Endodermal cell (in vitro differentiated cells): ENCODE data around the gene SLC16A12. TPM values are rescaled to one million over a fixed set of nuclear protein-coding genes. Genes with fewer than 3 reads are reported as not detected.
A peak's percentile ranks its signal among the peaks of the same experiment; 100 is the strongest.

ENCODE experiments used
- DNase-seq: peaks from one replicate; pipeline ENCODE4 v3.0.0-alpha.2; 2017
- H3K27ac ChIP-seq: 2 replicates; pipeline ENCODE4 v1.5.1; 2013; ENCODE audit warnings: mild to moderate bottlenecking, low read depth, low read length, moderate library complexity
- H3K27me3 ChIP-seq: 2 replicates; pipeline ENCODE4 v1.6.1; 2013; ENCODE audit warnings: mild to moderate bottlenecking, low read length, moderate library complexity; ENCODE audit not compliant: insufficient read depth, control insufficient read depth, poor library complexity, severe bottlenecking
- H3K36me3 ChIP-seq: 2 replicates; pipeline ENCODE4 v1.7.0; 2013; ENCODE audit warnings: mild to moderate bottlenecking, low read length, moderate library complexity; ENCODE audit not compliant: control insufficient read depth, insufficient read depth
- H3K4me1 ChIP-seq: one replicate; pipeline ENCODE4 v1.7.0; 2013; ENCODE audit warnings: low read length; ENCODE audit not compliant: control insufficient read depth, insufficient read depth
- H3K4me3 ChIP-seq: 2 replicates; pipeline ENCODE4 v1.5.1; 2013; ENCODE audit warnings: mild to moderate bottlenecking, low read length, moderate library complexity
- H3K9ac ChIP-seq: 2 replicates; pipeline ENCODE4 v1.6.1; 2013; ENCODE audit warnings: mild to moderate bottlenecking, low read length, moderate library complexity; ENCODE audit not compliant: poor library complexity, severe bottlenecking; ENCODE audit errors: extremely low read depth
- H3K9me3 ChIP-seq: 2 replicates; pipeline ENCODE4 v1.6.1; 2013; ENCODE audit warnings: mild to moderate bottlenecking, low read length, moderate library complexity; ENCODE audit not compliant: control insufficient read depth
- H3K27ac Mint-ChIP-seq: 2 replicates; pipeline ENCODE4 v1.8.0; 2020; ENCODE audit warnings: mixed read lengths
- H3K27me3 Mint-ChIP-seq: 2 replicates; pipeline ENCODE4 v1.8.0; 2021; ENCODE audit warnings: mild to moderate bottlenecking, mixed read lengths; ENCODE audit not compliant: insufficient read depth
- H3K36me3 Mint-ChIP-seq: 2 replicates; pipeline ENCODE4 v1.8.0; 2020; ENCODE audit warnings: low read depth, mixed read lengths
- H3K4me1 Mint-ChIP-seq: 2 replicates; pipeline ENCODE4 v1.8.0; 2020; ENCODE audit warnings: mixed read lengths
- H3K4me3 Mint-ChIP-seq: 2 replicates; pipeline ENCODE4 v1.8.0; 2020; ENCODE audit warnings: mild to moderate bottlenecking, moderate library complexity, mixed read lengths
- H3K9me3 Mint-ChIP-seq: 2 replicates; pipeline ENCODE4 v1.8.0; 2020; ENCODE audit warnings: mild to moderate bottlenecking, mixed read lengths
- WGBS, 2 experiments: methylation state at CpG; one replicate each; pipeline versions ENCODE4 v1.1.5 to v1.1.7; 2013; ENCODE audit warnings: missing lambda C conversion rate in 2 of 2, mixed read lengths in 1 of 2; ENCODE audit not compliant: insufficient coverage in 1 of 2, insufficient read length in 1 of 2; 5-methylcytosine and 5-hydroxymethylcytosine counted together
- long read RNA-seq, 4 experiments: library from polyadenylated mRNA in 2 of 4; library from RNA in 1 of 4; library from capped mRNA in 1 of 4; stranded (forward) in 3 of 4; unstranded in 1 of 4; transcript quantifications; one replicate each; pipeline ENCODE4 v2.0.0, GENCODE V29; 2020 to 2021; ENCODE audit warnings: inconsistent platforms in 1 of 4
- polyA plus RNA-seq, 2 experiments: library from polyadenylated mRNA; stranded (reverse); fragments of 50-300 nt; gene quantifications; one replicate each; pipeline ENCODE4 v1.2.3, GENCODE V29; 2013
- total RNA-seq, 2 donors: library from RNA; stranded (reverse); fragmentation: NEBNext Ultra II Directional in 1 of 2; extraction: Animal tissue kit (Norgen Biotek cat#: 25700) in 1 of 2; gene quantifications; 2 replicates in 1 of 2; 3 replicates in 1 of 2; pipeline ENCODE4 v1.2.1, GENCODE V29; 2021
- TF ChIP-seq, protein P1 (sequence below): fragments of 200-600 bp; sonication (generic); conservative IDR thresholded peaks from 2 replicates; pipeline ENCODE4 v1.5.0; 2021; ENCODE audit warnings: antibody characterized with exemption, mild to moderate bottlenecking

Gene SLC16A12
- total RNA-seq = 1 to 10 TPM in 1 of 2 donors, under 1 TPM in 1; 0.33 to 2.3 TPM
- polyA plus RNA-seq (2013, experiment 1 of 2) = 0.11 TPM
- 0.12 TPM for polyA plus RNA-seq (2013, experiment 2 of 2)
- long read RNA-seq, experiment 1 = 0 reads
- long read RNA-seq, experiment 2, partial matches to known transcripts = 1 of 3 reads
- long read RNA-seq, experiment 2, other reads (novel, unspliced or antisense) = 2 of 3 reads
- long read RNA-seq, experiment 3, full-length matches to known transcripts = 1 of 12 reads
- long read RNA-seq, experiment 3, partial matches to known transcripts = 2 of 12 reads
- long read RNA-seq, experiment 3, other reads (novel, unspliced or antisense) = 9 of 12 reads
- long read RNA-seq, experiment 4 = 0 reads

DNA sequence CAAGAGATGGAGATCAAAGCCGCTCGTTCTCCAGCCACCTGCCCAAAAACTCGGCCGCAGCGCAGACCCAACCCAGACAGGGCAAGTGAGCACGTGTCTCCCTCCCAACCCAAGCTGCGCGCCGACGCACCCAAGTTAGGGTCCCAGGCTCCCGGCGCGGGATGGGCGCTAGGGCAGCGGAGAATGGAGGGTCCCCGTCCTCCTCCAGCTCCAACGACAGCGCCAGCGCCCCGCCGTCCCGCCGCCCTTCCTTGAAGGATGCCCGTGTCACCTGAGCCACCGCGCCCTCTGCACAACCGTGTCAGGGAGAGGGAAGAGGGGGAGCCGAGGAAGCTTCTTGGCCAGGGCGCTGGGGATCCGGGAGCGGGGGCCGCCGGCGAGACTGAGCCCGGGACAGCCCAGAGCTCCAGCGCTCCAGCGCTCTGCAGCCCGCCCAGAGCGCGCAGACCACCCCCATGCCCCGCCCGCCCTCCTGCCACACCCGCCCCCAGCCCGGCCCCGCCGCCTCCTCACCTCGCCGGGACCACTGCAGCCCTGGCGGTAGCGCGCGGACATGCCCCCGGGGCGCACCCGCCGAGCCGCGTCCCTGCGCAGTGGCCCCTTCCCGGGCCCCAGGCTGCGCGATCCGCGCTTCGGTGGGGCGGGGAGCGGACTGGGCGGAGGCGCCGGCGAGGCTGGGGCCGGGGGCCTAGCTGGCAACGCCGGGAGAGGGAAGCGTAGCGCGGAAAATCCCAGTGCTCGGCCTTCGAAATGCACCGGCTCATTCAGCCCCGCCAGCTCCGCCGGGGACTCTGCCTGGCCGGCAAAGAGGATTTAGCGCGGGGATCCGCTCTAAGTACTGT lies at the start of gene SLC16A12:
Gene SLC16A12 (minus strand): TSS at position 424 of the 842 bp plus-strand sequence. CDS start 73,016 bp downstream, outside the sequence.
- Mint-ChIP-seq H3K27ac (peak within 1 kb of the TSS; percentile 77), H3K36me3 (peaks cover 3% of the 10 kb centered on the region), H3K4me3 (peak within 1 kb of the TSS; percentile 61), H3K4me1 (peaks cover 19% of the 10 kb centered on the region), H3K9me3 (no peaks in the 10 kb centered on the region), H3K27me3 (peaks cover 33% of the 10 kb centered on the region)
- H3K27ac ChIP-seq = no peak within 1 kb of the TSS
- no peaks in the 10 kb centered on the region for H3K9me3 ChIP-seq
- peak; percentile 90 for DNase-seq
- H3K4me3 ChIP-seq = peak within 1 kb of the TSS; percentile 76
- no peaks in the 10 kb centered on the region for H3K36me3 ChIP-seq
- 1% methylated on average over 26 to 79 of the region's 87 CpGs for WGBS, 2 experiments
- peaks cover 62% of the 10 kb centered on the region for H3K27me3 ChIP-seq
- no peak within 1 kb of the TSS for H3K9ac ChIP-seq
- no peaks in the 10 kb centered on the region for H3K4me1 ChIP-seq
- TF ChIP-seq, protein P1, sequence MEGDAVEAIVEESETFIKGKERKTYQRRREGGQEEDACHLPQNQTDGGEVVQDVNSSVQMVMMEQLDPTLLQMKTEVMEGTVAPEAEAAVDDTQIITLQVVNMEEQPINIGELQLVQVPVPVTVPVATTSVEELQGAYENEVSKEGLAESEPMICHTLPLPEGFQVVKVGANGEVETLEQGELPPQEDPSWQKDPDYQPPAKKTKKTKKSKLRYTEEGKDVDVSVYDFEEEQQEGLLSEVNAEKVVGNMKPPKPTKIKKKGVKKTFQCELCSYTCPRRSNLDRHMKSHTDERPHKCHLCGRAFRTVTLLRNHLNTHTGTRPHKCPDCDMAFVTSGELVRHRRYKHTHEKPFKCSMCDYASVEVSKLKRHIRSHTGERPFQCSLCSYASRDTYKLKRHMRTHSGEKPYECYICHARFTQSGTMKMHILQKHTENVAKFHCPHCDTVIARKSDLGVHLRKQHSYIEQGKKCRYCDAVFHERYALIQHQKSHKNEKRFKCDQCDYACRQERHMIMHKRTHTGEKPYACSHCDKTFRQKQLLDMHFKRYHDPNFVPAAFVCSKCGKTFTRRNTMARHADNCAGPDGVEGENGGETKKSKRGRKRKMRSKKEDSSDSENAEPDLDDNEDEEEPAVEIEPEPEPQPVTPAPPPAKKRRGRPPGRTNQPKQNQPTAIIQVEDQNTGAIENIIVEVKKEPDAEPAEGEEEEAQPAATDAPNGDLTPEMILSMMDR = peak; percentile 74

DNA sequence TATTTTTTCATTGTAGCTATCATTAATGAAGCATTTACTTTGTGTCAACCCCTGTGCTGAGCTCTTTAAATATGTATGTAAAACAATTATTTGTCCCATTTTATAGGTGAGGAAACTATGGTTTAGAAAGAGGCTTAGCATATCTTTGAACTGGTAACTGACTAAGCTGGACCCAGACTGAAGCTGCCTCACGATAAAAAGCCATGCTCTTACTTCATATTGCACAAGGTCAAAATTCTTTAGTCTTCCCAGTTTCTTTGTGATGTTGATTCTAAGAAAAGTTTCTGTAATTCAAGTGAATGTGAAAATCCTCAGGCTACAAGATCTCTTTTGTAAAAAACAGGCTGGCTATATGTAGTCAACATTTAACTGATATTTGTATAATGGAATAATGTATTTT lies 46.6 kb upstream of the SLC16A12 start:
- peaks cover 46% of the 10 kb centered on the region for H3K36me3 Mint-ChIP-seq
- H3K27ac Mint-ChIP-seq = no peak overlapping the region
- no peaks in the 10 kb centered on the region for H3K27me3 Mint-ChIP-seq
- no peak overlapping the region for H3K9ac ChIP-seq
- H3K9me3 ChIP-seq = no peaks in the 10 kb centered on the region
- no peaks in the 10 kb centered on the region for H3K27me3 ChIP-seq
- H3K4me1 ChIP-seq = no peaks in the 10 kb centered on the region
- H3K4me3 Mint-ChIP-seq = no peak overlapping the region
- H3K4me1 Mint-ChIP-seq = peaks cover 5% of the 10 kb centered on the region
- DNase-seq = no peak
- WGBS, 2 experiments = 80 to 94% methylated on average over 1 of the region's 1 CpG
- no peak overlapping the region for H3K4me3 ChIP-seq
- TF ChIP-seq, protein P1 = no peak
- no peaks in the 10 kb centered on the region for H3K9me3 Mint-ChIP-seq
- H3K36me3 ChIP-seq = peaks cover 21% of the 10 kb centered on the region
- H3K27ac ChIP-seq = no peak overlapping the region

DNA sequence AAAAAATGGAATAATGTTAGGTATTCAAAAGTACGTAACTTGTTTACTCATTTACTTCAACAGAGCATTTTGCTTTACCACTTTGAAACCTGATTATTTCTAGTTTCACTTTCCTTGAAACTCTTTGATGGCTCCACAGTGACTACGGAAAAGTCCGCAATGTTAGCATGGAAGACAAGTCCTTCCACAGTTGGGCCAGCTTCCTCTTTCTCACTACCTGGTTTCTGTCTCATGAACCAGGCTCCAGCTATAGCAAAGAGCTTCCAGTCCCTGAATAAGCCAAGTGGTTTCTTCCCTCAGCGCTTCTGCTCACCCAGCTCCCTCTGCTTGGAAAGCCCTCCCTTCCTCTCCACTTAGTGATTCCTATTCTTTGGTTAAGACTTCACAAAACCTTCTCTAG lies 44.8 kb upstream of the SLC16A12 start:
- Histone ChIP-seq H3K4me1 (no peaks in the 10 kb centered on the region), H3K27me3 (no peaks in the 10 kb centered on the region), H3K36me3 (peaks cover 16% of the 10 kb centered on the region), H3K9ac (no peak overlapping the region), H3K4me3 (no peak overlapping the region), H3K27ac (no peak overlapping the region), H3K9me3 (peaks cover 11% of the 10 kb centered on the region)
- WGBS, 2 experiments = 94 to 95% methylated on average over 2 to 4 of the region's 4 CpGs
- peak overlapping the region; percentile 6 for H3K27ac Mint-ChIP-seq
- DNase-seq = no peak
- H3K9me3 Mint-ChIP-seq = no peaks in the 10 kb centered on the region
- H3K4me1 Mint-ChIP-seq = peaks cover 5% of the 10 kb centered on the region
- TF ChIP-seq, protein P1 = no peak
- H3K4me3 Mint-ChIP-seq = no peak overlapping the region
- H3K27me3 Mint-ChIP-seq = no peaks in the 10 kb centered on the region
- peaks cover 36% of the 10 kb centered on the region for H3K36me3 Mint-ChIP-seq
